ENCODE data around the gene SLC22A15.

The SLC22A15 gene

DNA sequence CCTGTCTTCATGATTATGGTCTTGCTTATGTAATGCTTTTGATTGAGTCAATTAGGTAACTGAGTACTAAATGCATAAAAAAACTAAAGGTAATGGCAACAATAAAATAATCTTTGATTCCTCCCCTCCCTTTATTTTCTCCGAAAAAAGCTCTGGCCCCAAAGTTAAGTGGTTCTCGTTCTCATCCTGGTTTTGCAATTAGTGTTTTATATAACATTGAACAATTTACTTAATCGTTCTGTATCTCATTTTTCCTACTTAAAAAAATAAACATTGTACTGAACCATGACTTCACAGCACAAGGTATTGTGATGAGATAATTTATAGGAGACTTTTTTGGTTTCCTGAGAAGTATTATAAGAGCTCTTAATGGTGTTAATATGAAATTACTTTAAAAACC is 11.3 kb downstream of the SLC22A15 start:
- Histone ChIP-seq H3K4me3 (ENCODE audit: insufficient read depth in 1 of 2, low read depth in 1 of 2, low read length in 2 of 2) (no peak overlapping the region), H2BK15ac (ENCODE audit: low read depth, poor library complexity, severe bottlenecking) (no peak overlapping the region), H3K79me1 (replicated peaks; ENCODE audit: low read length, poor library complexity, severe bottlenecking) (peaks cover 9% of the 10 kb centered on the region), H2BK120ac (ENCODE audit: low read depth, low read length) (no peak overlapping the region), H3K14ac (ENCODE audit: low read length in 2 of 2) (no peak overlapping the region), H2AFZ (ENCODE audit: low read depth, low read length) (no peak overlapping the region), H3K9me3 (ENCODE audit: control insufficient read depth, low read length) (no peaks in the 10 kb centered on the region), H3K4ac (ENCODE audit: low read depth in 1 of 2, low read length in 2 of 2) (no peak overlapping the region), H3K4me2 (ENCODE audit: low read length, poor library complexity, severe bottlenecking) (no peak overlapping the region), H2BK5ac (ENCODE audit: low read depth, low read length, poor library complexity, severe bottlenecking) (no peak overlapping the region), H3K36me3 (ENCODE audit: control insufficient read depth in 1 of 2, insufficient read depth in 2 of 2, low read depth in 1 of 2, low read length in 2 of 2) (peaks cover 3 to 20% of the 10 kb centered on the region in 2 experiments), H4K91ac (ENCODE audit: low read length) (no peak overlapping the region), H4K8ac (ENCODE audit: low read length) (no peak overlapping the region), H3K23ac (ENCODE audit: low read length in 2 of 2) (no peak overlapping the region), H3K9ac (ENCODE audit: low read length) (no peak overlapping the region), H3K27me3 (ENCODE audit: control insufficient read depth in 1 of 2, insufficient read depth in 1 of 2, low read length in 2 of 2) (no peaks in the 10 kb centered on the region), H3K27ac (ENCODE audit: low read length, poor library complexity, severe bottlenecking) (no peak overlapping the region), H2BK12ac (ENCODE audit: low read length in 2 of 2) (no peak overlapping the region), H3K18ac (ENCODE audit: low read depth in 1 of 2, low read length in 2 of 2) (no peak overlapping the region), H3K4me1 (ENCODE audit: control insufficient read depth, insufficient read depth, low read depth, low read length) (peaks cover 2% of the 10 kb centered on the region), H2AK5ac (ENCODE audit: low read length, severe bottlenecking) (no peak overlapping the region)
- WGBS: no CpG with 5 or more reads among the region's 3 CpGs
- DNase-seq: no peak

DNA sequence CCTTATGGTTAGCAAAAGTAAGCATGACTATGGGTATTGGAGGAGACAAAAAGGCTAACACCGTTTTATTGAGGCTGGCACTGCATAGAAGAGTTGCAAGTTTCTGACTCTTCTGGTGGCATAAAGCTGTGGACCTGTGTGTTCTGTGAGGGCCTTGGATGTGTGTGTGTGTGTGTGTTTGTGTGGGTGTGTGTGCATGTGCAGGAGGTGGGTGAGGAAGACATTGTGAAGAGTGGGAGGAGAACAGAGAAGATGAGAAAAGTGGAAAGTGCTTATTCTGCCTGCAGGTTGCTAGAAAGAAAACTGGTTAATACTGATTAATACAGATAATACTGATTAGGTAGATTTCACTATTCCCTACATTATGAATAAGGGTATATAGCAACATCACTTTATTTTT is 12.6 kb downstream of the SLC22A15 start:
- no peak overlapping the region for H4K8ac ChIP-seq (ENCODE audit: low read length)
- H2AFZ ChIP-seq (ENCODE audit: low read depth, low read length): no peak overlapping the region
- H3K27ac ChIP-seq (ENCODE audit: low read length, poor library complexity, severe bottlenecking): no peak overlapping the region
- H2BK120ac ChIP-seq (ENCODE audit: low read depth, low read length): no peak overlapping the region
- H2BK5ac ChIP-seq (ENCODE audit: low read depth, low read length, poor library complexity, severe bottlenecking): no peak overlapping the region
- H3K4me2 ChIP-seq (ENCODE audit: low read length, poor library complexity, severe bottlenecking): no peak overlapping the region
- 84% methylated on average over 1 of the region's 1 CpG for WGBS
- no peak overlapping the region for H2AK5ac ChIP-seq (ENCODE audit: low read length, severe bottlenecking)
- H4K91ac ChIP-seq (ENCODE audit: low read length): no peak overlapping the region
- peaks cover 9 to 29% of the 10 kb centered on the region in 2 experiments for H3K36me3 ChIP-seq (ENCODE audit: control insufficient read depth in 1 of 2, insufficient read depth in 2 of 2, low read depth in 1 of 2, low read length in 2 of 2)
- H2BK12ac ChIP-seq (ENCODE audit: low read length in 2 of 2): no peak overlapping the region
- no peaks in the 10 kb centered on the region for H3K4me1 ChIP-seq (ENCODE audit: control insufficient read depth, insufficient read depth, low read depth, low read length)
- no peak overlapping the region for H2BK15ac ChIP-seq (ENCODE audit: low read depth, poor library complexity, severe bottlenecking)
- H3K27me3 ChIP-seq (ENCODE audit: control insufficient read depth in 1 of 2, insufficient read depth in 1 of 2, low read length in 2 of 2): no peaks in the 10 kb centered on the region
- no peak overlapping the region for H3K9ac ChIP-seq (ENCODE audit: low read length)
- H3K9me3 ChIP-seq (ENCODE audit: control insufficient read depth, low read length): no peaks in the 10 kb centered on the region
- peaks cover 5% of the 10 kb centered on the region for H3K79me1 ChIP-seq (replicated peaks; ENCODE audit: low read length, poor library complexity, severe bottlenecking)
- no peak overlapping the region for H3K18ac ChIP-seq (ENCODE audit: low read depth in 1 of 2, low read length in 2 of 2)
- no peak overlapping the region for H3K4ac ChIP-seq (ENCODE audit: low read depth in 1 of 2, low read length in 2 of 2)
- H3K14ac ChIP-seq (ENCODE audit: low read length in 2 of 2): no peak overlapping the region
- DNase-seq: no peak
- no peak overlapping the region for H3K23ac ChIP-seq (ENCODE audit: low read length in 2 of 2)
- H3K4me3 ChIP-seq (ENCODE audit: insufficient read depth in 1 of 2, low read depth in 1 of 2, low read length in 2 of 2): no peak overlapping the region

DNA sequence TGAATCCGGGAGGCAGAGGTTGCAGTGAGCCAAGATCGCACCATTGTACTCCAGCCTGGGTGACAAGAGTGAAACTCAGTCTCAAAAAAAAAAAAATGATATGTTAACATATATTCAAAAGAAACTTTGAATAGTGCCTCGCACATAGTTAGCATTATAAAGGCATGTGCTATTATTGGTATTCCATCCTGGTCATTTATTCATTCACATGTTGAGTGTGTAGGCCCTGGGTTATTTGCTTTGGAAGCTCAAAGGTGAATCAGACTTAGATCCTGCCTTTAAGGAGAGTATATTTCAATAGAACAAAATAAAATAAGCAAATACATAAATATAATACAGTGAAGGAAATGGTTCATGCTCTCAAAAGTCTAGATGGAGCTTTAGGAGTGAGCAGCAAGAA is 13.4 kb downstream of the SLC22A15 start:
- WGBS: 100% methylated on average over 1 of the region's 3 CpGs

DNA sequence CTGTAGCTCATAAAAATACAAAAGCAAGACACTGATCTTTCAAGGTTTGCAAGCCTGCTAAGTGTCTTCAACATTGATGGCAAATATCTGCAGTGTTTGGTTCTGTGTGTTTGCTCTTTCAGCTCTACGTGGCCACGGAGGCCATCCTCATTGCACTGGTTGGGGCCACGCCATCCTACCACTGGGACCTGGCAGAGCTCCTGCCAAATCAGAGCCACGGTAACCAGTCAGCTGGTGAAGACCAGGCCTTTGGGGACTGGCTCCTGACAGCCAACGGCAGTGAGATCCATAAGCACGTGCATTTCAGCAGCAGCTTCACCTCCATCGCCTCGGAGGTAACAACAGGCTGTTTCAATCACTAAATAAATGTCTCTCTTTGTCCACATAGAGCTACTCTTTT is 15.6 kb downstream of the SLC22A15 start:
- H3K27me3 ChIP-seq (ENCODE audit: control insufficient read depth in 1 of 2, insufficient read depth in 1 of 2, low read length in 2 of 2): no peaks in the 10 kb centered on the region
- H3K4me1 ChIP-seq (ENCODE audit: control insufficient read depth, insufficient read depth, low read depth, low read length): no peaks in the 10 kb centered on the region
- no peak overlapping the region for H3K27ac ChIP-seq (ENCODE audit: low read length, poor library complexity, severe bottlenecking)
- no peak overlapping the region for H3K4me3 ChIP-seq (ENCODE audit: insufficient read depth in 1 of 2, low read depth in 1 of 2, low read length in 2 of 2)
- 79% methylated on average over 6 of the region's 8 CpGs for WGBS
- H2AK5ac ChIP-seq (ENCODE audit: low read length, severe bottlenecking): no peak overlapping the region
- H3K36me3 ChIP-seq (ENCODE audit: control insufficient read depth in 1 of 2, insufficient read depth in 2 of 2, low read depth in 1 of 2, low read length in 2 of 2): peaks cover 9 to 50% of the 10 kb centered on the region in 2 experiments
- H4K8ac ChIP-seq (ENCODE audit: low read length): no peak overlapping the region
- no peak overlapping the region for H3K9ac ChIP-seq (ENCODE audit: low read length)
- no peak for DNase-seq
- no peak overlapping the region for H3K23ac ChIP-seq (ENCODE audit: low read length in 2 of 2)
- no peak overlapping the region for H2BK12ac ChIP-seq (ENCODE audit: low read length in 2 of 2)
- no peak overlapping the region for H2BK120ac ChIP-seq (ENCODE audit: low read depth, low read length)
- no peak overlapping the region for H2BK5ac ChIP-seq (ENCODE audit: low read depth, low read length, poor library complexity, severe bottlenecking)
- H3K79me1 ChIP-seq (replicated peaks; ENCODE audit: low read length, poor library complexity, severe bottlenecking): peaks cover 3% of the 10 kb centered on the region
- no peak overlapping the region for H3K4ac ChIP-seq (ENCODE audit: low read depth in 1 of 2, low read length in 2 of 2)
- no peak overlapping the region for H2BK15ac ChIP-seq (ENCODE audit: low read depth, poor library complexity, severe bottlenecking)
- H3K4me2 ChIP-seq (ENCODE audit: low read length, poor library complexity, severe bottlenecking): no peak overlapping the region
- H2AFZ ChIP-seq (ENCODE audit: low read depth, low read length): no peak overlapping the region
- H4K91ac ChIP-seq (ENCODE audit: low read length): no peak overlapping the region
- H3K14ac ChIP-seq (ENCODE audit: low read length in 2 of 2): no peak overlapping the region
- no peak overlapping the region for H3K18ac ChIP-seq (ENCODE audit: low read depth in 1 of 2, low read length in 2 of 2)
- H3K9me3 ChIP-seq (ENCODE audit: control insufficient read depth, low read length): peaks cover 6% of the 10 kb centered on the region

More for the DNA sequence above, 13.4 kb downstream of the SLC22A15 start:
- Histone ChIP-seq H3K9ac (ENCODE audit: low read length) (no peak overlapping the region), H2BK120ac (ENCODE audit: low read depth, low read length) (no peak overlapping the region), H3K14ac (ENCODE audit: low read length in 2 of 2) (no peak overlapping the region), H3K23ac (ENCODE audit: low read length in 2 of 2) (no peak overlapping the region), H3K9me3 (ENCODE audit: control insufficient read depth, low read length) (no peaks in the 10 kb centered on the region), H3K27ac (ENCODE audit: low read length, poor library complexity, severe bottlenecking) (no peak overlapping the region), H3K4me3 (ENCODE audit: insufficient read depth in 1 of 2, low read depth in 1 of 2, low read length in 2 of 2) (no peak overlapping the region), H3K4me1 (ENCODE audit: control insufficient read depth, insufficient read depth, low read depth, low read length) (no peaks in the 10 kb centered on the region), H3K18ac (ENCODE audit: low read depth in 1 of 2, low read length in 2 of 2) (no peak overlapping the region), H3K27me3 (ENCODE audit: control insufficient read depth in 1 of 2, insufficient read depth in 1 of 2, low read length in 2 of 2) (no peaks in the 10 kb centered on the region), H4K91ac (ENCODE audit: low read length) (no peak overlapping the region), H3K4me2 (ENCODE audit: low read length, poor library complexity, severe bottlenecking) (no peak overlapping the region), H3K4ac (ENCODE audit: low read depth in 1 of 2, low read length in 2 of 2) (no peak overlapping the region), H2AK5ac (ENCODE audit: low read length, severe bottlenecking) (no peak overlapping the region), H2BK12ac (ENCODE audit: low read length in 2 of 2) (no peak overlapping the region), H2BK5ac (ENCODE audit: low read depth, low read length, poor library complexity, severe bottlenecking) (no peak overlapping the region), H3K79me1 (replicated peaks; ENCODE audit: low read length, poor library complexity, severe bottlenecking) (peaks cover 5% of the 10 kb centered on the region), H4K8ac (ENCODE audit: low read length) (no peak overlapping the region), H2BK15ac (ENCODE audit: low read depth, poor library complexity, severe bottlenecking) (no peak overlapping the region), H2AFZ (ENCODE audit: low read depth, low read length) (no peak overlapping the region), H3K36me3 (ENCODE audit: control insufficient read depth in 1 of 2, insufficient read depth in 2 of 2, low read depth in 1 of 2, low read length in 2 of 2) (peaks cover 9 to 31% of the 10 kb centered on the region in 2 experiments)
- no peak for DNase-seq

Data from mesenchymal stem cell (in vitro differentiated cells and primary cell).